ENCODE results near the gene PPFIA4. TPM values are rescaled to one million over a fixed set of nuclear protein-coding genes. Genes with fewer than 3 reads are reported as not detected.

PPFIA4 gene
- total RNA-seq, 1 experiment from 2014 or later: 3.0 TPM

GRCh38 chr1:203082571-203083462 is 56.5 kb downstream of the PPFIA4 start:
- TF ChIP-seq CTCF (conservative IDR thresholded peaks at IDR 0.05; ENCODE audit: low read depth, low read length): no peak
- TF ChIP-seq EZH2 (IDR thresholded peaks at IDR 0.05; ENCODE audit: borderline replicate concordance, low read depth, low read length, poor library complexity, severe bottlenecking): no peak
- no TSS peak for BruUV-seq (replicated peaks)
- Histone ChIP-seq H3K27ac (ENCODE audit: low read depth, low read length, poor library complexity, severe bottlenecking) (no peak overlapping the region), H3K27me3 (replicated peaks; ENCODE audit: insufficient read depth, low read depth, low read length, poor library complexity) (peaks cover 4% of the 10 kb centered on the region), H3K9me3 (ENCODE audit: low read depth, low read length, poor library complexity, severe bottlenecking) (no peaks in the 10 kb centered on the region), H3K4me1 (ENCODE audit: insufficient read depth, low read length, poor library complexity, severe bottlenecking) (no peaks in the 10 kb centered on the region), H3K4me3 (ENCODE audit: low read depth, low read length, poor library complexity, severe bottlenecking) (no peak overlapping the region), H3K36me3 (ENCODE audit: insufficient read depth, low read length, poor library complexity, severe bottlenecking) (no peaks in the 10 kb centered on the region)
- no peak for DNase-seq (ENCODE audit: low spot score)
- ChIA-PET CTCF (no interaction called here), POLR2A (ENCODE audit: low non-redundant PET) (interaction anchor here (0.6 kb wide), 1 partner anchor 36 kb away, joined by 5 read pairs; no protein-coding TSS in a partner anchor)
- intact Hi-C loops (cut with micrococcal nuclease; ENCODE audit: unreplicated experiment): no loop called here

GRCh38 chr1:203083463-203083921 is 57.2 kb downstream of the PPFIA4 start:
- H3K27me3 ChIP-seq (replicated peaks; ENCODE audit: insufficient read depth, low read depth, low read length, poor library complexity): peaks cover 4% of the 10 kb centered on the region
- no TSS peak for BruUV-seq (replicated peaks)
- POLR2A ChIA-PET (ENCODE audit: low non-redundant PET): no interaction called here
- H3K4me3 ChIP-seq (ENCODE audit: low read depth, low read length, poor library complexity, severe bottlenecking): no peak overlapping the region
- TF ChIP-seq CTCF (conservative IDR thresholded peaks at IDR 0.05; ENCODE audit: low read depth, low read length) (0 out of 2 replicates have a peak, but pooled peaks have one; percentile 24), EZH2 (IDR thresholded peaks at IDR 0.05; ENCODE audit: borderline replicate concordance, low read depth, low read length, poor library complexity, severe bottlenecking) (no peak)
- no peaks in the 10 kb centered on the region for H3K9me3 ChIP-seq (ENCODE audit: low read depth, low read length, poor library complexity, severe bottlenecking)
- DNase-seq (ENCODE audit: low spot score): no peak
- CTCF ChIA-PET: interaction anchor here (0.5 to 1.2 kb wide), 3 partner anchors 35 to 186 kb away, joined by 3 to 4 read pairs (median 3); partner anchors contain the start of gene ADORA1
- no peaks in the 10 kb centered on the region for H3K4me1 ChIP-seq (ENCODE audit: insufficient read depth, low read length, poor library complexity, severe bottlenecking)
- no peak overlapping the region for H3K27ac ChIP-seq (ENCODE audit: low read depth, low read length, poor library complexity, severe bottlenecking)
- intact Hi-C loops (cut with micrococcal nuclease; ENCODE audit: unreplicated experiment): no loop called here
- no peaks in the 10 kb centered on the region for H3K36me3 ChIP-seq (ENCODE audit: insufficient read depth, low read length, poor library complexity, severe bottlenecking)

- no peaks in the 10 kb centered on the region for H3K4me1 ChIP-seq (ENCODE audit: insufficient read depth, low read length, poor library complexity, severe bottlenecking)
- no peak for TF ChIP-seq EZH2 (IDR thresholded peaks at IDR 0.05; ENCODE audit: borderline replicate concordance, low read depth, low read length, poor library complexity, severe bottlenecking)
- TF ChIP-seq CTCF (conservative IDR thresholded peaks at IDR 0.05; ENCODE audit: low read depth, low read length): peak; percentile 73
- H3K4me3 ChIP-seq (ENCODE audit: low read depth, low read length, poor library complexity, severe bottlenecking): no peak overlapping the region
- DNase-seq (ENCODE audit: low spot score): peak; percentile 34
- BruUV-seq (replicated peaks): no TSS peak
- ChIA-PET POLR2A (ENCODE audit: low non-redundant PET) (interaction anchor here (0.6 kb wide), 1 partner anchor 34 kb away, joined by 3 read pairs; no protein-coding TSS in a partner anchor), CTCF (interaction anchor here (0.6 to 1.2 kb wide), 3 partner anchors 21 to 61 kb away, joined by 3 to 4 read pairs (median 4); partner anchors contain the start of gene ADORA1)
- no peaks in the 10 kb centered on the region for H3K36me3 ChIP-seq (ENCODE audit: insufficient read depth, low read length, poor library complexity, severe bottlenecking)
- intact Hi-C loops (cut with micrococcal nuclease; ENCODE audit: unreplicated experiment): no loop called here
- no peaks in the 10 kb centered on the region for H3K9me3 ChIP-seq (ENCODE audit: low read depth, low read length, poor library complexity, severe bottlenecking)
- H3K27me3 ChIP-seq (replicated peaks; ENCODE audit: insufficient read depth, low read depth, low read length, poor library complexity): peaks cover 4% of the 10 kb centered on the region
- no peak overlapping the region for H3K27ac ChIP-seq (ENCODE audit: low read depth, low read length, poor library complexity, severe bottlenecking)
Measured at GRCh38 chr1:203084588-203085527, 58.6 kb downstream of the PPFIA4 start.

All from A673 (cell line).